GM12873 (cell line): ENCODE measurements around the gene KRT17.

ENCODE experiments used
- TF ChIP-seq, protein P1 (sequence below): IDR thresholded peaks from 2 replicates; pipeline ENCODE4 v1.5.1; 2012; ENCODE audit warnings: low read depth, mild to moderate bottlenecking, moderate library complexity, low read length, control low read depth; ENCODE audit not compliant: insufficient read depth; ENCODE audit errors: missing control alignments

Gene KRT17

GRCh38 chr17:41657936-41658335 lies 33.6 kb upstream of the KRT17 start:
- TF ChIP-seq, protein P1, sequence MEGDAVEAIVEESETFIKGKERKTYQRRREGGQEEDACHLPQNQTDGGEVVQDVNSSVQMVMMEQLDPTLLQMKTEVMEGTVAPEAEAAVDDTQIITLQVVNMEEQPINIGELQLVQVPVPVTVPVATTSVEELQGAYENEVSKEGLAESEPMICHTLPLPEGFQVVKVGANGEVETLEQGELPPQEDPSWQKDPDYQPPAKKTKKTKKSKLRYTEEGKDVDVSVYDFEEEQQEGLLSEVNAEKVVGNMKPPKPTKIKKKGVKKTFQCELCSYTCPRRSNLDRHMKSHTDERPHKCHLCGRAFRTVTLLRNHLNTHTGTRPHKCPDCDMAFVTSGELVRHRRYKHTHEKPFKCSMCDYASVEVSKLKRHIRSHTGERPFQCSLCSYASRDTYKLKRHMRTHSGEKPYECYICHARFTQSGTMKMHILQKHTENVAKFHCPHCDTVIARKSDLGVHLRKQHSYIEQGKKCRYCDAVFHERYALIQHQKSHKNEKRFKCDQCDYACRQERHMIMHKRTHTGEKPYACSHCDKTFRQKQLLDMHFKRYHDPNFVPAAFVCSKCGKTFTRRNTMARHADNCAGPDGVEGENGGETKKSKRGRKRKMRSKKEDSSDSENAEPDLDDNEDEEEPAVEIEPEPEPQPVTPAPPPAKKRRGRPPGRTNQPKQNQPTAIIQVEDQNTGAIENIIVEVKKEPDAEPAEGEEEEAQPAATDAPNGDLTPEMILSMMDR, result no peak

DNA sequence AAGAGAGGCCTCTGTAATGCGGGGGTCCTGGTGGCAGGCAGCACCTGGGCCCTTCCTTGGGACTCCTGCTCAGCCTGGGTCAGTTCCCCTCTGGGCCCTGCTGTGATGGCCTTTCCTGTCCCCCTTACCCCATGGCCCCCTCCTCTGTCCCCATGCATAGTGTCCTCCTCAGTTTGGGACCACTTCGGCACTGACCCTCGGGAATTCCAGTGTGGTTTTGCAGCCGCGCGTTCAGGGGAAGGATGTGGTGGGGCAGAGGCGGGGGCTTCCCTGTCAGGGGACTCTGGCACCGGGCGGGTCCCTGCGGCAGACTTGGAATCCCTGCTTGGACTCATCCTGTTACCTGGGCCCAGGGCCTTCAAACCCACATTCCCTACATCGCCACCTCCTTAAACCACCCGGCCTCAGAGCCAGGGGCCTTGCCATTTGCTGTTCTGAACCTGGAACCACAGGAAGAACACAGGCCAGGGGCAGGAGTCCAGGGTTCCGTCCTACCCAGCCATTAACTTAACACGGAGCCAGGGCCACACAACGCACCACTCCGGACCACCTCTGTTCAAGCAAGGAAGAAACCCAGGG lies 32.9 kb upstream of the KRT17 start:
- TF ChIP-seq, protein P1, result no peak

DNA sequence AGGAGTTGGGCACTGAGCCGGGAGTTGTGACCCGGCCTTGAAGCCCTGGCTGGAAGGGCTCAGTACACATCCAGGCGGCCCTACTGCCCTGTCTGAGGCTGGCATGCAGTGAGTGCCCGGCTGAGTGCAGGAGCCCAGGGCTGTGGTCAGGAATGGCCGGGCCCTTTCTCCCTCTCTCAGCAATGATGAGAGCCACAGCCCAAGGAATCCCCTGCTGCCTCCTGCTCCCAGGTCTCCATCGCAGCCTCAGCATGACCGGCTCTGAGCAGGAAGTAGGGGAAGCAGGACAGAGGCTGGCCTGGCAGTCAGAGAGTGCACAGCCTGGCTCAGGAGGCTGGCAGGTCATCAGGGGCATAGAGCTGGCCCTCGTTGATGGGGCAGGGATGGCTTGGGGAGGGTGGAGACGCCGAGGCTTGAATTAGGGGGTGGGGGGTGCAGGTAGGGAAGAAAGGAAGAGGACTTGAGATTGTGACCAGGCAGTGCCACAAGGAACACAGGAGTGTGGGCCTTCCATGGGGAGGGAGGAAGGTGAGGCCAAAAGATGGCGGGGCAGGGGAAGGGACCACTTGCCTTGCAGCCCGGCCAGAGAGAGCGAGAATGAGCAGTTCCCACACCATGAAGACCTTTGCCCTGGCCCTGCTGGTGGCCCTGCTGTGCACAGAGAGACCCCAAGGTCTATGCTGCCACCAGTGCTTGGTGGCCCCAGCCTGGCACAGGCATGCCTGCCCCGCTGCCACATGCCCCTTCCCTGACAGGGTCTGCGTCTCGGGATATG lies 32.1 kb upstream of the KRT17 start:
- TF ChIP-seq, protein P1, result no peak

DNA sequence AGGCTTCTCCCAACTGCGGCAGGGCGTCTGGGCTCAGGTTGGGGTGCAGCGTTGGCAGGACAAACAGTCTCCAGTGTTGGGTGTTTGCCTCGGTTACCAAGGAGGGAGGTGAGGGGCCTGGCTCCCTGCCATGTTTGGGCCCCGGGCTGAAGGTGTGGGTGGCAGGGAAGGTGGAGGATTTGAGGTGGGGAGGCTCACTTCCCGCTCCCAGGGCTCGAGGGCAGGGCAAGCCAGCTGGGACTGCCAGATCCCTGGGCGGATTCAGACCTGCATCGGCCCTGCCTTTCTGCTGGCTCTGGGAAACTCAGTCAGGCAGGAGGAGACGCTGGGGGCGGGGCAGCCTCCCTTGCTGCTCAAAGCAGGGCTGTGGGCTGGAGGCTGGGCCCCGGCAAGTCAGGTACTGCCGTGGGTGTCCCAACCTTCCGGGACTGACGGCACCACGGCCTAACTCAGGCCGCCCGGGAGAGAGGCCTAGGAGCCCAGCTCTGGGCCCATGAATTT lies 31.3 kb upstream of the KRT17 start:
- TF ChIP-seq, protein P1, result no peak

GRCh38 chr17:41654678-41655607 lies 30.6 kb upstream of the KRT17 start:
- TF ChIP-seq, protein P1, result no peak

GRCh38 chr17:41653892-41654677 lies 29.7 kb upstream of the KRT17 start:
- TF ChIP-seq, protein P1, result no peak
